Nephron progenitor cell (in vitro differentiated cells): ENCODE data around the gene GRK5.

ENCODE experiments used
- DNase-seq: peaks from one replicate; pipeline ENCODE4 v3.0.0; 2021
- H3K27ac Mint-ChIP-seq: 2 replicates; pipeline ENCODE4 v1.8.0; 2021; ENCODE audit warnings: mild to moderate bottlenecking, moderate library complexity, mixed read lengths
- H3K27me3 Mint-ChIP-seq: 2 replicates; pipeline ENCODE4 v1.8.0; 2021; ENCODE audit warnings: mild to moderate bottlenecking, low read depth, mixed read lengths; ENCODE audit not compliant: poor library complexity
- H3K36me3 Mint-ChIP-seq: 2 replicates; pipeline ENCODE4 v1.8.0; 2021; ENCODE audit warnings: low read depth, mixed read lengths
- H3K4me1 Mint-ChIP-seq: 2 replicates; pipeline ENCODE4 v1.8.0; 2021; ENCODE audit warnings: mixed read lengths
- H3K4me3 Mint-ChIP-seq: 2 replicates; pipeline ENCODE4 v1.8.0; 2021; ENCODE audit warnings: mild to moderate bottlenecking, moderate library complexity, mixed read lengths
- H3K9me3 Mint-ChIP-seq: 2 replicates; pipeline ENCODE4 v1.8.0; 2021; ENCODE audit warnings: mild to moderate bottlenecking, moderate library complexity, mixed read lengths
- CTCF ChIP-seq: fragments of 200-600 bp; sonication (generic); IDR thresholded peaks from 2 replicates; pipeline ENCODE4 v1.5.0; 2021; ENCODE audit warnings: antibody characterized with exemption

Gene GRK5

GRCh38 chr10:119190954-119191785 lies 16.2 kb upstream of the GRK5 start:
- Mint-ChIP-seq H3K27me3 (peaks cover 16% of the 10 kb centered on the region), H3K9me3 (no peaks in the 10 kb centered on the region), H3K36me3 (no peaks in the 10 kb centered on the region), H3K27ac (no peak overlapping the region), H3K4me1 (peaks cover 16% of the 10 kb centered on the region), H3K4me3 (no peak overlapping the region)
- DNase-seq, result no peak
- TF ChIP-seq CTCF, result no peak

- no peaks in the 10 kb centered on the region for H3K9me3 Mint-ChIP-seq
- peaks cover 16% of the 10 kb centered on the region for H3K4me1 Mint-ChIP-seq
- no peak overlapping the region for H3K4me3 Mint-ChIP-seq
- H3K27me3 Mint-ChIP-seq, result peaks cover 16% of the 10 kb centered on the region
- DNase-seq, result no peak
- no peak for TF ChIP-seq CTCF
- no peak overlapping the region for H3K27ac Mint-ChIP-seq
- H3K36me3 Mint-ChIP-seq, result no peaks in the 10 kb centered on the region
Measured at GRCh38 chr10:119191881-119192280, 15.5 kb upstream of the GRK5 start.

- no peak overlapping the region for H3K27ac Mint-ChIP-seq
- H3K4me1 Mint-ChIP-seq, result peaks cover 11% of the 10 kb centered on the region
- no peaks in the 10 kb centered on the region for H3K36me3 Mint-ChIP-seq
- H3K4me3 Mint-ChIP-seq, result no peak overlapping the region
- no peaks in the 10 kb centered on the region for H3K9me3 Mint-ChIP-seq
- H3K27me3 Mint-ChIP-seq, result peaks cover 21% of the 10 kb centered on the region
- TF ChIP-seq CTCF, result no peak
- no peak for DNase-seq
Measured at GRCh38 chr10:119197921-119198320, 9.4 kb upstream of the GRK5 start.

GRCh38 chr10:119198438-119198837 lies 8.9 kb upstream of the GRK5 start:
- H3K27ac Mint-ChIP-seq, result no peak overlapping the region
- peak; percentile 20 for DNase-seq
- H3K4me1 Mint-ChIP-seq, result peaks cover 14% of the 10 kb centered on the region
- H3K4me3 Mint-ChIP-seq, result no peak overlapping the region
- H3K36me3 Mint-ChIP-seq, result no peaks in the 10 kb centered on the region
- TF ChIP-seq CTCF, result peak; percentile 30
- no peaks in the 10 kb centered on the region for H3K9me3 Mint-ChIP-seq
- H3K27me3 Mint-ChIP-seq, result peaks cover 20% of the 10 kb centered on the region

GRCh38 chr10:119199231-119199992 lies 8.0 kb upstream of the GRK5 start:
- Mint-ChIP-seq H3K36me3 (no peaks in the 10 kb centered on the region), H3K27ac (no peak overlapping the region), H3K9me3 (no peaks in the 10 kb centered on the region), H3K4me3 (no peak overlapping the region), H3K4me1 (peaks cover 14% of the 10 kb centered on the region), H3K27me3 (peaks cover 23% of the 10 kb centered on the region)
- DNase-seq, result peak; percentile 54
- TF ChIP-seq CTCF, result peak; percentile 70
